ENCODE data around the gene MYOCD.

DNA sequence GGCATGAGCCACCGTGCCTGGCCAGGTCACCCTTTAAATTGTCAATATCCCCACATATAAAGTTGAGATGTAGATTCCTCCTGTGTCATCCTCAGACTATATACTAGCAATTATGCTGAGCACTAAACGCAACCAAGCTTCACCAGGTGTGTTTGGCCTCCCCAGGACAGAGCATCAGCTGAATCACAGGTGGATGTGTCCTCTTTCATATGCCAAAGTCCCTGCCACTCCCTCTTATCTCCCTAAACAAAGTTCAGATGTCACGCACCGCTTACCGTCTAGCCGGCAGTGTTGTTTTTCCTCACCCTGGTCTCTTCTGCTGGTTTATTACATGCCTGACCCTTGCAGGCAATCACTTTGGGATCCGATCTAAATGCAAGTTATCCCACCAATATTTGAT, 79.8 kb downstream of the MYOCD start:
- TF ChIP-seq, protein P1, sequence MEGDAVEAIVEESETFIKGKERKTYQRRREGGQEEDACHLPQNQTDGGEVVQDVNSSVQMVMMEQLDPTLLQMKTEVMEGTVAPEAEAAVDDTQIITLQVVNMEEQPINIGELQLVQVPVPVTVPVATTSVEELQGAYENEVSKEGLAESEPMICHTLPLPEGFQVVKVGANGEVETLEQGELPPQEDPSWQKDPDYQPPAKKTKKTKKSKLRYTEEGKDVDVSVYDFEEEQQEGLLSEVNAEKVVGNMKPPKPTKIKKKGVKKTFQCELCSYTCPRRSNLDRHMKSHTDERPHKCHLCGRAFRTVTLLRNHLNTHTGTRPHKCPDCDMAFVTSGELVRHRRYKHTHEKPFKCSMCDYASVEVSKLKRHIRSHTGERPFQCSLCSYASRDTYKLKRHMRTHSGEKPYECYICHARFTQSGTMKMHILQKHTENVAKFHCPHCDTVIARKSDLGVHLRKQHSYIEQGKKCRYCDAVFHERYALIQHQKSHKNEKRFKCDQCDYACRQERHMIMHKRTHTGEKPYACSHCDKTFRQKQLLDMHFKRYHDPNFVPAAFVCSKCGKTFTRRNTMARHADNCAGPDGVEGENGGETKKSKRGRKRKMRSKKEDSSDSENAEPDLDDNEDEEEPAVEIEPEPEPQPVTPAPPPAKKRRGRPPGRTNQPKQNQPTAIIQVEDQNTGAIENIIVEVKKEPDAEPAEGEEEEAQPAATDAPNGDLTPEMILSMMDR (IDR thresholded peaks at IDR 0.05; ENCODE audit: low read depth, low read length, missing input control), result no peak
- TF ChIP-seq, protein P2, sequence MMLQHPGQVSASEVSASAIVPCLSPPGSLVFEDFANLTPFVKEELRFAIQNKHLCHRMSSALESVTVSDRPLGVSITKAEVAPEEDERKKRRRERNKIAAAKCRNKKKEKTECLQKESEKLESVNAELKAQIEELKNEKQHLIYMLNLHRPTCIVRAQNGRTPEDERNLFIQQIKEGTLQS (IDR thresholded peaks at IDR 0.05), result no peak
- TF ChIP-seq YY1 (IDR thresholded peaks at IDR 0.05) (no peak), TAF1 (conservative IDR thresholded peaks at IDR 0.05) (no peak), FOXA1 (IDR thresholded peaks at IDR 0.05) (no peak)
- TF ChIP-seq, protein P3, sequence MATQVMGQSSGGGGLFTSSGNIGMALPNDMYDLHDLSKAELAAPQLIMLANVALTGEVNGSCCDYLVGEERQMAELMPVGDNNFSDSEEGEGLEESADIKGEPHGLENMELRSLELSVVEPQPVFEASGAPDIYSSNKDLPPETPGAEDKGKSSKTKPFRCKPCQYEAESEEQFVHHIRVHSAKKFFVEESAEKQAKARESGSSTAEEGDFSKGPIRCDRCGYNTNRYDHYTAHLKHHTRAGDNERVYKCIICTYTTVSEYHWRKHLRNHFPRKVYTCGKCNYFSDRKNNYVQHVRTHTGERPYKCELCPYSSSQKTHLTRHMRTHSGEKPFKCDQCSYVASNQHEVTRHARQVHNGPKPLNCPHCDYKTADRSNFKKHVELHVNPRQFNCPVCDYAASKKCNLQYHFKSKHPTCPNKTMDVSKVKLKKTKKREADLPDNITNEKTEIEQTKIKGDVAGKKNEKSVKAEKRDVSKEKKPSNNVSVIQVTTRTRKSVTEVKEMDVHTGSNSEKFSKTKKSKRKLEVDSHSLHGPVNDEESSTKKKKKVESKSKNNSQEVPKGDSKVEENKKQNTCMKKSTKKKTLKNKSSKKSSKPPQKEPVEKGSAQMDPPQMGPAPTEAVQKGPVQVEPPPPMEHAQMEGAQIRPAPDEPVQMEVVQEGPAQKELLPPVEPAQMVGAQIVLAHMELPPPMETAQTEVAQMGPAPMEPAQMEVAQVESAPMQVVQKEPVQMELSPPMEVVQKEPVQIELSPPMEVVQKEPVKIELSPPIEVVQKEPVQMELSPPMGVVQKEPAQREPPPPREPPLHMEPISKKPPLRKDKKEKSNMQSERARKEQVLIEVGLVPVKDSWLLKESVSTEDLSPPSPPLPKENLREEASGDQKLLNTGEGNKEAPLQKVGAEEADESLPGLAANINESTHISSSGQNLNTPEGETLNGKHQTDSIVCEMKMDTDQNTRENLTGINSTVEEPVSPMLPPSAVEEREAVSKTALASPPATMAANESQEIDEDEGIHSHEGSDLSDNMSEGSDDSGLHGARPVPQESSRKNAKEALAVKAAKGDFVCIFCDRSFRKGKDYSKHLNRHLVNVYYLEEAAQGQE (IDR thresholded peaks at IDR 0.05), result no peak
